Measurements from ENCODE around the gene SNX19. TPM values are rescaled to one million over a fixed set of nuclear protein-coding genes. Genes with fewer than 3 reads are reported as not detected.
"Not testable (repeated sequence)": the region's sequence is repeated elsewhere in the genome, so short reads cannot be mapped to it uniquely, and the experiment has no call there.

The SNX19 gene
- polyA plus RNA-seq, 1 of the 3 experiments (the other 2 are of a cell fraction) = 16.6 TPM

DNA sequence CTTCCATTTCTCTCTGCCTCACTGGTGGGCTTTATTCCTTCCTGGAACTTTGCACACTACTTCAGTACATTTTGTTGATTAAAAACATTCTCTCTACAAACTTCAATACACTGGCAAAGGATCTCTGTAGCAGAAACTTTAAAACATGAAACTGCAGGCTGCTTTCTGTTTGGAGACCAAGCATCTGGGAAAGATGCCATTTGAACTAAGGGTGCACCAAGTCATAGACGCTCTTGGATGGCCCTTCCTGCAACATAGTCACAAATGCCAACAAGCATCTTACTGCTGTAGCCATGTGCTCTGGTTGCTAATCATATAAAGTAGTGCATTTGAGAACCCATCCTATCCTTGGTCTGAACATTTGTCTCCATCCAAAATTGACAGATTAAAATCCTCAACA lies 56.4 kb downstream of the SNX19 start:
- POLR2A ChIA-PET = no interaction called here
- DNase-seq = no peak

GRCh38 chr11:130858215-130858614 lies 58.1 kb downstream of the SNX19 start:
- Histone ChIP-seq H3F3A (replicated peaks; ENCODE audit: insufficient read depth) (no peaks in the 10 kb centered on the region), H2AFZ (ENCODE audit: low read depth) (no peak overlapping the region), H3K27me3 (ENCODE audit: insufficient read depth) (no peaks in the 10 kb centered on the region), H3K36me3 (replicated peaks in 1 of 2; ENCODE audit: control insufficient read depth in 1 of 2, insufficient read depth in 2 of 2, low read length in 1 of 2) (no peaks in the 10 kb centered on the region), H3K4me2 (no peak overlapping the region), H3K4me1 (ENCODE audit: control insufficient read depth in 1 of 2, insufficient read depth in 2 of 2, low read depth in 1 of 2, low read length in 1 of 2) (peaks cover 0 to 2% of the 10 kb centered on the region in 2 experiments; a peak in 1 of 4 replicates), H4K20me1 (ENCODE audit: insufficient read depth) (no peaks in the 10 kb centered on the region), H3K9me3 (peaks cover 6% of the 10 kb centered on the region; the same call in 1 of the 2 replicates), H3K79me2 (ENCODE audit: insufficient read depth) (no peaks in the 10 kb centered on the region), H3K9ac (no peak overlapping the region), H3K4me3 (ENCODE audit: low read depth in 2 of 2, low read length in 1 of 2) (no peak overlapping the region), H3K27ac (ENCODE audit: low read depth in 2 of 2, low read length in 1 of 2) (no peak overlapping the region), H3K9me2 (no peaks in the 10 kb centered on the region)
- peak; percentile 23 for DNase-seq
- 100% methylated on average over 2 of the region's 2 CpGs for WGBS (ENCODE audit: low lambda C conversion rate)
- POLR2A ChIA-PET = no interaction called here
- CTCF ChIA-PET = interaction anchor here (25.0 kb wide), 1 partner anchor 422 kb away, joined by 747 read pairs; the partner anchor contains the start of genes ADAMTS15 and ADAMTS8
- TF ChIP-seq CHD2 (IDR thresholded peaks at IDR 0.05; ENCODE audit: low read length, partially characterized antibody) (no peak), USF1 (IDR thresholded peaks at IDR 0.05; ENCODE audit: borderline replicate concordance, low read depth) (peak; percentile 57; the same call in 1 of the 2 replicates)

More for the DNA sequence above, 56.4 kb downstream of the SNX19 start:
- H3K27ac ChIP-seq (ENCODE audit: low read depth in 2 of 2, low read length in 1 of 2) = no peak overlapping the region
- H3F3A ChIP-seq (replicated peaks; ENCODE audit: insufficient read depth) = no peaks in the 10 kb centered on the region
- CTCF ChIA-PET = interaction anchor here (0.6 to 25.0 kb wide), 4 partner anchors 15 to 424 kb away, joined by 3 to 747 read pairs (median 53); partner anchors contain the start of genes ADAMTS15 and ADAMTS8
- no peak overlapping the region for H2AFZ ChIP-seq (ENCODE audit: low read depth)
- no peaks in the 10 kb centered on the region for H4K20me1 ChIP-seq (ENCODE audit: insufficient read depth)
- H3K4me3 ChIP-seq (ENCODE audit: low read depth in 2 of 2, low read length in 1 of 2) = no peak overlapping the region
- no peaks in the 10 kb centered on the region for H3K36me3 ChIP-seq (replicated peaks in 1 of 2; ENCODE audit: control insufficient read depth in 1 of 2, insufficient read depth in 2 of 2, low read length in 1 of 2)
- H3K4me1 ChIP-seq (ENCODE audit: control insufficient read depth in 1 of 2, insufficient read depth in 2 of 2, low read depth in 1 of 2, low read length in 1 of 2) = peaks cover 0 to 2% of the 10 kb centered on the region in 2 experiments; a peak in 1 of 4 replicates
- WGBS (ENCODE audit: low lambda C conversion rate) = 83% methylated on average over 1 of the region's 1 CpG
- peaks cover 6% of the 10 kb centered on the region; the same call in 1 of the 2 replicates for H3K9me3 ChIP-seq
- TF ChIP-seq NRF1 (IDR thresholded peaks at IDR 0.05; ENCODE audit: low read depth, low read length) = no peak
- TF ChIP-seq MEF2A (IDR thresholded peaks at IDR 0.05; ENCODE audit: borderline replicate concordance, low read depth) = no peak
- TF ChIP-seq FOXJ3 (CRISPR knock-in tag; IDR thresholded peaks at IDR 0.05) = no peak
- no peak for TF ChIP-seq CHD2 (IDR thresholded peaks at IDR 0.05; ENCODE audit: low read length, partially characterized antibody)
- no peak for TF ChIP-seq RCOR1 (IDR thresholded peaks at IDR 0.05; ENCODE audit: low read length)
- no peak for TF ChIP-seq REST (IDR thresholded peaks at IDR 0.05; ENCODE audit: low read depth, low read length)
- no peak for TF ChIP-seq GATA2 (CRISPR knock-in tag; IDR thresholded peaks at IDR 0.05)
- no peak for TF ChIP-seq MXI1 (IDR thresholded peaks at IDR 0.05; ENCODE audit: low read depth, low read length)
- no peak for TF ChIP-seq TEAD4 (IDR thresholded peaks at IDR 0.05; ENCODE audit: borderline replicate concordance, insufficient read depth)
- TF ChIP-seq RXRA (IDR thresholded peaks at IDR 0.05; ENCODE audit: borderline replicate concordance, low read depth) = no peak
- H3K9me2 ChIP-seq = no peaks in the 10 kb centered on the region
- no peak overlapping the region for H3K9ac ChIP-seq
- H3K79me2 ChIP-seq (ENCODE audit: insufficient read depth) = no peaks in the 10 kb centered on the region
- H3K27me3 ChIP-seq (ENCODE audit: insufficient read depth) = no peaks in the 10 kb centered on the region
- no peak overlapping the region for H3K4me2 ChIP-seq

- CTCF ChIA-PET = interaction anchor here (1.5 to 2.8 kb wide), 2 partner anchors 421 to 425 kb away, joined by 9 read pairs; no protein-coding TSS in a partner anchor
- H3K9me3 ChIP-seq; H3K27ac ChIP-seq (ENCODE audit: low read depth in 2 of 2, low read length in 1 of 2); H3F3A ChIP-seq (replicated peaks; ENCODE audit: insufficient read depth); H2AFZ ChIP-seq (ENCODE audit: low read depth); H3K27me3 ChIP-seq (ENCODE audit: insufficient read depth); H3K9me2 ChIP-seq; H3K36me3 ChIP-seq (replicated peaks in 1 of 2; ENCODE audit: control insufficient read depth in 1 of 2, insufficient read depth in 2 of 2, low read length in 1 of 2); H4K20me1 ChIP-seq (ENCODE audit: insufficient read depth); H3K4me2 ChIP-seq; POLR2A ChIA-PET; H3K4me3 ChIP-seq (ENCODE audit: low read depth in 2 of 2, low read length in 1 of 2); H3K9ac ChIP-seq; DNase-seq; H3K79me2 ChIP-seq (ENCODE audit: insufficient read depth); H3K4me1 ChIP-seq (ENCODE audit: control insufficient read depth in 1 of 2, insufficient read depth in 2 of 2, low read depth in 1 of 2, low read length in 1 of 2): not testable (repeated sequence)
- WGBS (ENCODE audit: low lambda C conversion rate) = 25% methylated on average over 2 of the region's 2 CpGs
Observed at GRCh38 chr11:130855707-130856106, 60.6 kb downstream of the SNX19 start.

Measured in SK-N-SH (cell line).